MM.1S (cell line): Measurements from ENCODE around the gene FOXP1.

ENCODE experiments used
- CTCF ChIP-seq: fragments of 300-600 bp; sonication (generic); IDR thresholded peaks from 2 replicates; pipeline ENCODE4 v1.5.1; 2016; ENCODE audit warnings: antibody characterized with exemption, low read length, mixed read lengths
- EZH2 ChIP-seq: fragments of 300-600 bp; sonication (generic); optimal IDR thresholded peaks from 2 replicates; pipeline ENCODE3; 2017; ENCODE audit warnings: low read depth, mild to moderate bottlenecking, antibody characterized with exemption, low read length, mixed read lengths

GRCh38 chr3:71517271-71517791, 66.2 kb downstream of the FOXP1 start:
- TF ChIP-seq CTCF (no peak), EZH2 (no peak)
